Upper lobe of left lung (tissue), 4 donors: ENCODE data around the gene AGBL4.

Experiments used
- CTCF ChIP-seq, 6 experiments: fragments of 450-650 bp in 4 of 6; fragments of 200-600 bp in 2 of 6; sonication (generic) in 2 of 6; IDR thresholded peaks; one replicate each; pipeline ENCODE4 v1.5.1; 2016 to 2019; ENCODE audit warnings: antibody characterized with exemption in 6 of 6
- POLR2A ChIP-seq, 4 donors: fragments of 450-650 bp; IDR thresholded peaks; one replicate each; pipeline ENCODE4 v1.5.1; 2016 to 2017; ENCODE audit warnings: antibody characterized with exemption in 4 of 4, mild to moderate bottlenecking in 2 of 4
- POLR2AphosphoS5 ChIP-seq, 2 donors: sonication (generic); formaldehyde crosslinking; IDR thresholded peaks; one replicate each; pipeline ENCODE4 v1.5.1; 2017; ENCODE audit warnings: antibody characterized with exemption in 2 of 2

DNA sequence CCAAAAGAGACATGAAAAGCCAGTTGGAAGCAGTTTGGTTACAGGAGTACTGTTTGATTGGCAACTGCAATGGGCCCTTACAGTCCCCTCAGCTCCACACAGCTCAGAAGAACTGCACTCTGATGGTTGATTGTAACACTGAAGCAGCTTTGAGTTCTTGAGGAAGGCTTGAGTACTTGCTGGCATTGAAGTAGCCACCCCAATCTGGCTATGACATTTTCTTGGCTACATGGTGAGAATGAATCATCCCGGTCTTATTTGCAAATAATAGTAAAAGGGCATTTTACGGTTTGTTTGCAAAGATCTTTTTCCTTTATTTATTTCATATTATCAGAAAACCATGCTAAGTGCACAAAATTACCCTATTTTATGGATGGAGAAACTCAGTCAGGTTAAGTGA, 1087.3 kb downstream of the AGBL4 start:
- no peak for TF ChIP-seq CTCF (IDR thresholded peaks at IDR 0.05)
- TF ChIP-seq POLR2AphosphoS5 (IDR thresholded peaks at IDR 0.05) = no peak
- TF ChIP-seq POLR2A (IDR thresholded peaks at IDR 0.05) = no peak
